ENCODE results near the gene ST8SIA2.

DNA sequence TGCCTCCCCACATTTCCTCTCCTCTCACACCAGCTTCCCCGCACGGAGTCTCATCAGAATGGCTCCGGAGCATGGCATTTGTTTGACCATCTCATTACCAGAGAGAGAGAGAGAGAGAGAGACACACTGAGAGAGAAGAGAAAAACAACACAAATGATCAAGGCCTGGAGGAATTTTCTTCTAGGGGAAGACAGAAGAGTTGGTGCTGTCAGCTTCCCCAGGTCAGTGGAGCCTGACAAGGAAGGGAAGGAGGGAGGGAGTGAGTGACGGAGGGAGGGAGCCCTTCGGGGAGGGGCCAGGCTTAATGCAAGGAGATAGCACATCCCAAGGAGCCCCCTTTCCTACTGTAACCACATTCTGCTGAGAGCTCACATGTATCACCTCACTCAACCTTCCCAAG, 9.1 kb downstream of the ST8SIA2 start:
- TF ChIP-seq, protein P1, sequence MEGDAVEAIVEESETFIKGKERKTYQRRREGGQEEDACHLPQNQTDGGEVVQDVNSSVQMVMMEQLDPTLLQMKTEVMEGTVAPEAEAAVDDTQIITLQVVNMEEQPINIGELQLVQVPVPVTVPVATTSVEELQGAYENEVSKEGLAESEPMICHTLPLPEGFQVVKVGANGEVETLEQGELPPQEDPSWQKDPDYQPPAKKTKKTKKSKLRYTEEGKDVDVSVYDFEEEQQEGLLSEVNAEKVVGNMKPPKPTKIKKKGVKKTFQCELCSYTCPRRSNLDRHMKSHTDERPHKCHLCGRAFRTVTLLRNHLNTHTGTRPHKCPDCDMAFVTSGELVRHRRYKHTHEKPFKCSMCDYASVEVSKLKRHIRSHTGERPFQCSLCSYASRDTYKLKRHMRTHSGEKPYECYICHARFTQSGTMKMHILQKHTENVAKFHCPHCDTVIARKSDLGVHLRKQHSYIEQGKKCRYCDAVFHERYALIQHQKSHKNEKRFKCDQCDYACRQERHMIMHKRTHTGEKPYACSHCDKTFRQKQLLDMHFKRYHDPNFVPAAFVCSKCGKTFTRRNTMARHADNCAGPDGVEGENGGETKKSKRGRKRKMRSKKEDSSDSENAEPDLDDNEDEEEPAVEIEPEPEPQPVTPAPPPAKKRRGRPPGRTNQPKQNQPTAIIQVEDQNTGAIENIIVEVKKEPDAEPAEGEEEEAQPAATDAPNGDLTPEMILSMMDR (IDR thresholded peaks at IDR 0.05): no peak
- TF ChIP-seq POLR2AphosphoS5 (IDR thresholded peaks at IDR 0.05) (no peak), POLR2A (IDR thresholded peaks at IDR 0.05) (no peak)

Measured in suprapubic skin (tissue), 4 donors.